ENCODE data around the gene ZNF117. TPM values are rescaled to one million over a fixed set of nuclear protein-coding genes. Genes with fewer than 3 reads are reported as not detected.

Gene ZNF117
- polyA plus RNA-seq, 2 of the 4 experiments (the other 2 are of a cell fraction): 0.98 to 1.3 TPM

- 91% methylated on average over 1 of the region's 1 CpG for WGBS (ENCODE audit: missing lambda C conversion rate)
- FAIRE-seq (no peak), DNase-seq (ENCODE audit: low read depth in 1 of 2, low spot score in 1 of 2) (no peak), ATAC-seq (no peak)
- Histone ChIP-seq H3K4me1 (no peaks in the 10 kb centered on the region), H3K4me2 (0 out of 3 replicates have a peak overlapping the region, but pooled peaks have one; percentile 68), H3K9me3 (peaks cover 59% of the 10 kb centered on the region), H3K4me3 (no peak overlapping the region; the same call in 2 of the 3 replicates), H3K27ac (no peak overlapping the region)
- ChIA-PET POLR2A (no interaction called here), CTCF (no interaction called here)
- TF ChIP-seq POLR2AphosphoS2 (conservative IDR thresholded peaks at IDR 0.05; ENCODE audit: low read length): no peak
- TF ChIP-seq, protein P1, sequence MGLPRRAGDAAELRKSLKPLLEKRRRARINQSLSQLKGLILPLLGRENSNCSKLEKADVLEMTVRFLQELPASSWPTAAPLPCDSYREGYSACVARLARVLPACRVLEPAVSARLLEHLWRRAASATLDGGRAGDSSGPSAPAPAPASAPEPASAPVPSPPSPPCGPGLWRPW (IDR thresholded peaks at IDR 0.05): no peak
- no peak for TF ChIP-seq ATOH8 (CRISPR knock-in tag; IDR thresholded peaks at IDR 0.05; ENCODE audit: low read depth)
- TF ChIP-seq, protein P2, sequence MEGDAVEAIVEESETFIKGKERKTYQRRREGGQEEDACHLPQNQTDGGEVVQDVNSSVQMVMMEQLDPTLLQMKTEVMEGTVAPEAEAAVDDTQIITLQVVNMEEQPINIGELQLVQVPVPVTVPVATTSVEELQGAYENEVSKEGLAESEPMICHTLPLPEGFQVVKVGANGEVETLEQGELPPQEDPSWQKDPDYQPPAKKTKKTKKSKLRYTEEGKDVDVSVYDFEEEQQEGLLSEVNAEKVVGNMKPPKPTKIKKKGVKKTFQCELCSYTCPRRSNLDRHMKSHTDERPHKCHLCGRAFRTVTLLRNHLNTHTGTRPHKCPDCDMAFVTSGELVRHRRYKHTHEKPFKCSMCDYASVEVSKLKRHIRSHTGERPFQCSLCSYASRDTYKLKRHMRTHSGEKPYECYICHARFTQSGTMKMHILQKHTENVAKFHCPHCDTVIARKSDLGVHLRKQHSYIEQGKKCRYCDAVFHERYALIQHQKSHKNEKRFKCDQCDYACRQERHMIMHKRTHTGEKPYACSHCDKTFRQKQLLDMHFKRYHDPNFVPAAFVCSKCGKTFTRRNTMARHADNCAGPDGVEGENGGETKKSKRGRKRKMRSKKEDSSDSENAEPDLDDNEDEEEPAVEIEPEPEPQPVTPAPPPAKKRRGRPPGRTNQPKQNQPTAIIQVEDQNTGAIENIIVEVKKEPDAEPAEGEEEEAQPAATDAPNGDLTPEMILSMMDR (IDR thresholded peaks at IDR 0.05): no peak
- TF ChIP-seq NFE2L2 (conservative IDR thresholded peaks at IDR 0.05; ENCODE audit: low read length): no peak
- no peak for TF ChIP-seq CHD2 (IDR thresholded peaks at IDR 0.05; ENCODE audit: low read length, partially characterized antibody)
- TF ChIP-seq, protein P3, sequence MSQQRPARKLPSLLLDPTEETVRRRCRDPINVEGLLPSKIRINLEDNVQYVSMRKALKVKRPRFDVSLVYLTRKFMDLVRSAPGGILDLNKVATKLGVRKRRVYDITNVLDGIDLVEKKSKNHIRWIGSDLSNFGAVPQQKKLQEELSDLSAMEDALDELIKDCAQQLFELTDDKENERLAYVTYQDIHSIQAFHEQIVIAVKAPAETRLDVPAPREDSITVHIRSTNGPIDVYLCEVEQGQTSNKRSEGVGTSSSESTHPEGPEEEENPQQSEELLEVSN (IDR thresholded peaks at IDR 0.05; ENCODE audit: borderline replicate concordance, low read depth): no peak
Observed at GRCh38 chr7:65004575-65004974, 13.7 kb upstream of the ZNF117 start.

GRCh38 chr7:65002972-65003585, 12.2 kb upstream of the ZNF117 start:
- no peak overlapping the region for H3K27ac ChIP-seq
- ChIA-PET POLR2A (no interaction called here), CTCF (no interaction called here)
- H3K4me2 ChIP-seq: no peak overlapping the region
- ATAC-seq (no peak), FAIRE-seq (no peak), DNase-seq (ENCODE audit: low read depth in 1 of 2, low spot score in 1 of 2) (no peak)
- no peak overlapping the region for H3K4me3 ChIP-seq
- H3K4me1 ChIP-seq: no peaks in the 10 kb centered on the region
- 84% methylated on average over 2 of the region's 2 CpGs for WGBS (ENCODE audit: missing lambda C conversion rate)
- H3K9me3 ChIP-seq: peaks cover 74% of the 10 kb centered on the region
- TF ChIP-seq PHF8 (IDR thresholded peaks at IDR 0.05; ENCODE audit: borderline replicate concordance, low read depth) (no peak), SREBF2 (IDR thresholded peaks at IDR 0.05) (no peak), ESRRA (IDR thresholded peaks at IDR 0.05; ENCODE audit: borderline replicate concordance, low read length) (no peak), MAZ (IDR thresholded peaks at IDR 0.05; ENCODE audit: borderline replicate concordance, low read depth, low read length) (no peak), RAD21 (conservative IDR thresholded peaks at IDR 0.05 in 1 of 2, IDR thresholded peaks at IDR 0.05 in 1 of 2) (no peak), CHD2 (IDR thresholded peaks at IDR 0.05; ENCODE audit: low read length, partially characterized antibody) (no peak), POLR2A (IDR thresholded peaks at IDR 0.05; ENCODE audit: low read length) (no peak), RNF2 (IDR thresholded peaks at IDR 0.05; ENCODE audit: borderline replicate concordance, low read depth) (no peak), JUNB (IDR thresholded peaks at IDR 0.05) (no peak)
- TF ChIP-seq, protein P4, sequence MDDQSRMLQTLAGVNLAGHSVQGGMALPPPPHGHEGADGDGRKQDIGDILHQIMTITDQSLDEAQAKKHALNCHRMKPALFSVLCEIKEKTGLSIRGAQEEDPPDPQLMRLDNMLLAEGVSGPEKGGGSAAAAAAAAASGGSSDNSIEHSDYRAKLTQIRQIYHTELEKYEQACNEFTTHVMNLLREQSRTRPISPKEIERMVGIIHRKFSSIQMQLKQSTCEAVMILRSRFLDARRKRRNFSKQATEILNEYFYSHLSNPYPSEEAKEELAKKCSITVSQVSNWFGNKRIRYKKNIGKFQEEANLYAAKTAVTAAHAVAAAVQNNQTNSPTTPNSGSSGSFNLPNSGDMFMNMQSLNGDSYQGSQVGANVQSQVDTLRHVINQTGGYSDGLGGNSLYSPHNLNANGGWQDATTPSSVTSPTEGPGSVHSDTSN (IDR thresholded peaks at IDR 0.05): no peak
- TF ChIP-seq, protein P5, sequence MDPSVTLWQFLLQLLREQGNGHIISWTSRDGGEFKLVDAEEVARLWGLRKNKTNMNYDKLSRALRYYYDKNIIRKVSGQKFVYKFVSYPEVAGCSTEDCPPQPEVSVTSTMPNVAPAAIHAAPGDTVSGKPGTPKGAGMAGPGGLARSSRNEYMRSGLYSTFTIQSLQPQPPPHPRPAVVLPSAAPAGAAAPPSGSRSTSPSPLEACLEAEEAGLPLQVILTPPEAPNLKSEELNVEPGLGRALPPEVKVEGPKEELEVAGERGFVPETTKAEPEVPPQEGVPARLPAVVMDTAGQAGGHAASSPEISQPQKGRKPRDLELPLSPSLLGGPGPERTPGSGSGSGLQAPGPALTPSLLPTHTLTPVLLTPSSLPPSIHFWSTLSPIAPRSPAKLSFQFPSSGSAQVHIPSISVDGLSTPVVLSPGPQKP (IDR thresholded peaks at IDR 0.05; ENCODE audit: low read depth, low read length): no peak
